C4-2B (cell line): ENCODE results near the gene NAPA.

Experiments
- H3K27ac ChIP-seq: fragments of 450-650 bp; 2 replicates; pipeline ENCODE4 v1.5.1; 2017
- ZFX ChIP-seq: fragments of 450-650 bp; IDR thresholded peaks from 2 replicates; pipeline ENCODE4 v1.6.1; 2017
- TF ChIP-seq, protein P1 (sequence below): fragments of 450-650 bp; conservative IDR thresholded peaks from 2 replicates; pipeline ENCODE4 v1.5.1; 2017; ENCODE audit warnings: mild to moderate bottlenecking

The NAPA gene

DNA sequence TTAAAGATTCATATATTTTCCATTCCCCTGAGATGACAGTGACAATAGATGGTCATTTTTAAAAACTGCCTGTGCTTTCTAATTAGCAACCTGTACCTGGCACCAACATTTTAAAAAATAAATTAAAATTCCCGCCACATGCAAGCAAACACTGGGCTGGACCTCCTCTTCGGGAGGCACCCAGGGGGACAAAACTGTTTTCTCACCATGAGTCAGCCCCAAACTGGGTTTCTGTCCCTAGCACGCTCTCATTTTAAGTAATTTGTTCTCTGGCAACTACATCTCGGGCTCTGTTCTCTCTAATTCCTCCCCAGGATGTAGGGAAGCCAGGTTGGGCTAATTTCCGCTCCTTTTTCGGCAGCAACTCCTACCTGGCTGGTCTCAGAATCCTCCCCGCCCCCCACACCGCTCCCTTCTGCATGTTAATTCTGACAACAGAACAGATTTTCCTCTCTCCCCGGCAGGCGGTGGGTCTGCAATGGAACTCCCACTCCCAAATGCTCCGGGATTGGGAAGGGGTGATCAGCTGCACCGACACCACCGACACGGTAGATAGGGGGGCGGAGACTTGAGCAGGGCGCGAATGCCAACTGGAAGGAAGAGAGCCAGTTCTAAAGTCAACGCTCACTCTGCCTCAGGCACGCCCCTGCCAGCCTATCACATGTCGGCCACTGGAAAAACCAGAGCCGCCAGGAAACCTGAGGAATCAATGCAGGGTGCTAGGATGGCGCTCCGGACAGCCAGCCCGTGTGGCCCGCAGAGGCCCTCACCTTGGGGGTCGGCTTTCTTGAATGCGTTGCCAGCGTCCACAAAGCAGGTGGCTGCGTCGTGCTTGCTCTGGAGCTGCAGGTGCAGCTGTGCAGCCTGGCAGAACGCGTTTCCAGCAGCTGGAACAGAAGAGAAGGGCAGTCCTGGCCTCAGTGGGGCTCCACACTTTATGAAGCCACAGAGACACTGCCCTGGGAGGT is 14.7 kb downstream of the NAPA start:
- H3K27ac ChIP-seq, result no peak overlapping the region
- TF ChIP-seq, protein P1, sequence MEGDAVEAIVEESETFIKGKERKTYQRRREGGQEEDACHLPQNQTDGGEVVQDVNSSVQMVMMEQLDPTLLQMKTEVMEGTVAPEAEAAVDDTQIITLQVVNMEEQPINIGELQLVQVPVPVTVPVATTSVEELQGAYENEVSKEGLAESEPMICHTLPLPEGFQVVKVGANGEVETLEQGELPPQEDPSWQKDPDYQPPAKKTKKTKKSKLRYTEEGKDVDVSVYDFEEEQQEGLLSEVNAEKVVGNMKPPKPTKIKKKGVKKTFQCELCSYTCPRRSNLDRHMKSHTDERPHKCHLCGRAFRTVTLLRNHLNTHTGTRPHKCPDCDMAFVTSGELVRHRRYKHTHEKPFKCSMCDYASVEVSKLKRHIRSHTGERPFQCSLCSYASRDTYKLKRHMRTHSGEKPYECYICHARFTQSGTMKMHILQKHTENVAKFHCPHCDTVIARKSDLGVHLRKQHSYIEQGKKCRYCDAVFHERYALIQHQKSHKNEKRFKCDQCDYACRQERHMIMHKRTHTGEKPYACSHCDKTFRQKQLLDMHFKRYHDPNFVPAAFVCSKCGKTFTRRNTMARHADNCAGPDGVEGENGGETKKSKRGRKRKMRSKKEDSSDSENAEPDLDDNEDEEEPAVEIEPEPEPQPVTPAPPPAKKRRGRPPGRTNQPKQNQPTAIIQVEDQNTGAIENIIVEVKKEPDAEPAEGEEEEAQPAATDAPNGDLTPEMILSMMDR, result no peak
- TF ChIP-seq ZFX, result no peak

DNA sequence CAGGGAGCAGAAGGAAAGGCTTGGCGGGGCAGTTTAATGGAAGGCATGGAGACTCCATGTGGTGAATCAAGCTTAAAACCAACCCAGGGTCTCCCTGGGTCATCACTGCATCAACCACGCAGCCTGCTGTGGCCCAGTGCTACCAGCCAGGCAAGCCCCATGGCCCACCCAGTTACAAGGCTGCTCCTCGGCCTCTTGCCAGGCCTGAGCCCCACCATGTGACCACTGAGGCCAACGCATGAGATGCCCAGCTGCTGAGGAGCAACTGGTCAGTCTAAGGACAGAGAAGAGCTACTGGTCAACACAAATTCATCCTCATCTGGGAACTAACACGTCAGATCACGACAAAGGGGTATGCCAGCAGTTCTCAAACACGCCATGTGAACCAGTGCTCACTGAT is 15.5 kb downstream of the NAPA start:
- TF ChIP-seq, protein P1, result no peak
- TF ChIP-seq ZFX, result no peak
- no peak overlapping the region for H3K27ac ChIP-seq

DNA sequence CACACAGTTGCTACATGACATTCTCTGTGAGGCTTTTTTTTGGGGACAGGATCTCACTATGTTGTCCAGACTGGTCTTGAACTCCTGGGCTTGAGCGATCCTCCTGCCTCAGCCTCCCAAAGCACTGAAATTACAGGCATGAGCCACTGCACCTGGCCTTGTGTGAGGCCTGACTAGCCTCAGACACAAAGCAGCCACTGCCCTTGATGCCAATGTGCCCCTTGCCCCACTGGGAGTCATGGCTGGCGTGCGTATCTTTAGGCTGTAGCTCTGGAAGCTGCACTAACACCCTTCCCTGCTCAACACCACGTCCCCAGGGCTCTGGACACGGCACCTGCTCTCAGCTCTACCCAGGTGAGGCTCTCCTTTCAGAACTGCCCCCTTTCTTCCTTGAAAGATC is 16.3 kb downstream of the NAPA start:
- H3K27ac ChIP-seq, result no peak overlapping the region

DNA sequence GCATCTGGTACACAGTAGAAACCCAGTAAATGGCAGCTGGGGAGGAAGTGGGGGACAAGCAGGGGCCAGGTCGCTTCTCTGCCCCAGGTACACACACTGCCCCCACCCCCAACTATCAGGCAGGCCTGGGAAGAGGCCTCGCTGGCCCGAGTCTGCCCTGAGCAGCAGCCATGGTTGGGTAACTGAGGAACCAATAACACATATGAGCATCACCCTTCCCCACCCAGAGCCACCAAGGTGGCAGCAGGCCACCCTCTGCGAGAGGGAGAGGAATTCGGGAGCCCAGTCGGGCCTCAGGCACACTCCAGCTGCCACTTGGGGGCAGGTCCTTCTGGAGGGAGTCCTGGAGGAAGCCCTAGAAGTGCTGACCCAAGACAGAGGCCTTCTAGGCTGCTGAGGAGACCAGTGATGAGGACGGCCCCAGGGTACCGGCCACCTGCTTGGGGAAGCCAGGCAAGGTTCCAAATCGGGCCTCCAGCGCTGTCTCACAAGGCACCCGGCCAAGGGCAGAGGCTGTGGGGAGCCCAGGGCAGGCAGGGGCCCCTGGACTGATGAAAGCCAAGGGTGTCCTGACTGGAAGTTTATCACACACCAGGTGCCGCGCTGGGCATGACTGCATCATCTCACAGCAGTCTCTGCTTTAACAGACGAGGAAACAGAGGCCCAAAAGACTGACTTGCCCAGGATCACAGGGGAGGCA is 16.9 kb downstream of the NAPA start:
- no peak overlapping the region for H3K27ac ChIP-seq
- TF ChIP-seq, protein P1, result no peak
- no peak for TF ChIP-seq ZFX

More for the DNA sequence above, 16.3 kb downstream of the NAPA start:
- TF ChIP-seq, protein P1, result no peak
- no peak for TF ChIP-seq ZFX

DNA sequence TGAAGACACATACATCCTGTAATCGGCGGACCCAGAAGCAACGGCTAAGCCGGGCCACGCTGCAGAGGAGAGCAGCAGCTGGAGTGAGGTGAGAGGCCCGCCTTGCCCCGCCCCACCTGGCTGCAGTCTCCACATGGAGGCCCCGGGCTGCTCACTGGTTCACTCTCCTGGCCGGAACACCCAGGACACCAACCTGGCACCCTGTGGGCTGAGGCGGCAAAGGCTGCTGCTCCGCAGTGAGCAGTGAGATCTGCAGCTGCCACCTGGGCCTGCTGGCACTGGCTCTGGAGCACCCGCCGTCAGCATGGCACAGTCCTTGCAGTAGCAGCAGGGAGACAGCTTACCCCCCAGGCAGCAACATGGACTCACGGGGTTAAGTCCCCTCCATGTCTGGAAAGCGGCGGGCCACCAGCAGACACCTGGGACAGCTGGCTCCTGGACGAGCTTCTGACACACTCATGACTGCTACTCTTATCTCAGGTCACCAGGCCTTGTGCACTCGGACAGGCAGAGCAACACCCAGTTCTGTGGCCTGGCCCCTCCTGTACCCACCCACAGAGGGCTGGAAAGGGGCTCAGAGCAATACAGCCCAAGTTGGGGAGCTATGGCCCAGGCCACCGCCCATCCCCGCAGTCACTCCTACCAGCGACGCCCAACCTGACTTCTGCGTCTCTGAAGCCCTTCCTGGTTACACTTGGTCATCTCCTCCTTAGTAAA is 17.7 kb downstream of the NAPA start:
- H3K27ac ChIP-seq, result no peak overlapping the region
- TF ChIP-seq, protein P1, result no peak
- no peak for TF ChIP-seq ZFX

DNA sequence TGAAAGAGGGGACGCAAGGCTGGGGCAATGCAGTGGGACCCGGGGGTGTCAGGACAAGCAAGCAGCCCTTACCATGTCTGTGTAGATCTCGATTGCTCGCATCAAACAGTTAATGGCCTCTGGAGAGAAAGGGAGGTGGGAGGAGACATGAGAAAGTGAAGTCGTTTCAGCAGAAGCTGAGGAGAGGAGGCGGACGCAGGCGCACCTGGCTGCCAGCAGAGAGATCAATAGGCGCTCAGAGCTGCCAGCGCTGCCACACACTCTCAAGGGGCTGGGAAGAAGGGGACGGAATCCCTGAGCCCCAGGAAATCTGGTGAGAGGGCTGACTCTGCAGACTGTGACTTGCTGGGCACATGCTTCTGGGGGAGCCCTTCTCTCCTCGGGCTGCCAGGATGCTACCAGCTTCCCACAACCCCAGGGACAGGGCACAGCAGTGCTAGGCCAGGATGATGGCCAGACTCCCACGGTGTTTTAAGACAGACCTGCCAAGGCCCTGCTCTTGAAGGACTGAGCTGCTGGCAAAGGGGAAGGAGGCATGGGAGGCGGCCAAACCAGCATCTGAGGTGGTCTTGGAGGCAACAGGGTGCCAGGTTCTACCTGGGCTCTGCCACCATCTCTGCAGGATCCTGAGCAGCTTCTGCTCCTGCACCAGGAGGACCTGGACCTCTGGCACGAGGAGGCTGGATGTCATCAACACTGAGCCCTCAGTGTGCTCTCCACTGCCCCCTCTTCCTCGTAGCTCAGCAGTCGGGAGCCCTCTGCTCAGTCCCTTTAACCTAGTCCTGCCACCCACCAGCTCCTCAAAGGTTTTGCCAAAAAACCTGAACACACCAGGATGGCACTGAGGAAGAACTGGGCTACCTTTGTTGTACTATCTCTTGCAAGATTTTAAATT is 19.1 kb downstream of the NAPA start:
- TF ChIP-seq ZFX, result no peak
- TF ChIP-seq, protein P1, result no peak

More for the DNA sequence above, 19.1 kb downstream of the NAPA start:
- H3K27ac ChIP-seq, result no peak overlapping the region
